C1 segment of cervical spinal cord (tissue), 14 donors: ENCODE measurements around the gene RAB33B.
A peak's percentile ranks its signal among the peaks of the same experiment; 100 is the strongest.
"Not testable (repeated sequence)": the region's sequence is repeated elsewhere in the genome, so short reads cannot be mapped to it uniquely, and the experiment has no call there.

Source experiments
- DNase-seq, 14 donors: peaks; one replicate each; lab custom pipeline; 2025; lab: John Stamatoyannopoulos, UW

RAB33B gene

GRCh38 chr4:139454111-139455045, at the start of gene RAB33B:
Gene RAB33B, plus strand, starts transcription at chr4:139454121. Its CDS starts 75 bp downstream, at chr4:139454196.
- DNase-seq = peak in 3 of 14 donors; percentile 55 to 87 (median 61)

- no peak for DNase-seq
These were observed 43.6 kb upstream of the RAB33B start for GRCh38 chr4:139410312-139410711.

GRCh38 chr4:139414671-139415210, 39.2 kb upstream of the RAB33B start:
- not testable (repeated sequence) for DNase-seq

- DNase-seq = peak in 1 of 14 donors; percentile 1
These were observed 37.7 kb upstream of the RAB33B start for GRCh38 chr4:139416073-139416673.

GRCh38 chr4:139419388-139419914, 34.5 kb upstream of the RAB33B start:
- DNase-seq = peak in 9 of 14 donors; percentile 1 to 35 (median 20)

- DNase-seq = no peak
These were observed 33.3 kb upstream of the RAB33B start for GRCh38 chr4:139420652-139421051.

- DNase-seq = no peak
These were observed 17.8 kb upstream of the RAB33B start for GRCh38 chr4:139436122-139436521.

- no peak for DNase-seq
These were observed 15.8 kb upstream of the RAB33B start for GRCh38 chr4:139438141-139438540.

GRCh38 chr4:139441029-139441428, 12.9 kb upstream of the RAB33B start:
- DNase-seq = no peak

- no peak for DNase-seq
These were observed 10.3 kb upstream of the RAB33B start for GRCh38 chr4:139443661-139444060.

GRCh38 chr4:139444881-139445280, 9.0 kb upstream of the RAB33B start:
- DNase-seq = not testable (repeated sequence)

DNA sequence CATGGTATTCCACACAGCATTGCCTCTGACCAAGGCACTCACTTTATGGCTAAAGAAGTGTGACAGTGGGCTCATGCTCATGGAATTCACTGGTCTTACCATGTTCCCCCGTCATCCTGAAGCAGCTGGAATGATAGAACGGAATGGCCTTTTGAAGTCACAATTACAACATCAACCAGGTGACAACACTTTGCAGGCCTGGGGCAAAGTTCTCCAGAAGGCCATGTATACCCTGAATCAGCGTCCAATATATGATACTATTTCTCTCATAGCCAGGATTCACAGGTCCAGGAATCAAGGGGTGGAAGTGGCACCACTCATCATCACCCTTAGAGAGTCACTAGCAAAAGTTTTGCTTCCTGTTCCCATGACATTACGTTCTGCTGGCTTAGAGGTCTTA, 6.8 kb upstream of the RAB33B start:
- DNase-seq = not testable (repeated sequence)

DNA sequence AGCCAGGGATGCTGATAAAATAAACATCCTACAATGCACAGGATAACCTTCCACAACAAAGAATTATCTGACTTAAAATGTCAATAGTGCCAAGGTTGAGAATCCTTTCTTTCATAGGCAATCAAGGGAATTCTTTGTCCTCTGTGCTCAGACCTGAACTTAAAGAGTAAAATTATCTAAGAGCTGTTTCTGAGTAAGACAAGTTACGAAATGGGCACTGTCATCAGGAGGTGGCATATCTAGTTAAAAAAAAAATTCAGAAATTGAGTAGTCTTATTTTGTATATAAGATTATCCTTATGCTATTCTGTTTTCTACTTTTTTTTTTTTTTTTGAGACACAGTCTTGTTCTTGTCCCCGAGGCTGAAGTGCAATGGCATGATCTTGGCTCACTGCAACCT, 3.3 kb upstream of the RAB33B start:
- no peak for DNase-seq

DNA sequence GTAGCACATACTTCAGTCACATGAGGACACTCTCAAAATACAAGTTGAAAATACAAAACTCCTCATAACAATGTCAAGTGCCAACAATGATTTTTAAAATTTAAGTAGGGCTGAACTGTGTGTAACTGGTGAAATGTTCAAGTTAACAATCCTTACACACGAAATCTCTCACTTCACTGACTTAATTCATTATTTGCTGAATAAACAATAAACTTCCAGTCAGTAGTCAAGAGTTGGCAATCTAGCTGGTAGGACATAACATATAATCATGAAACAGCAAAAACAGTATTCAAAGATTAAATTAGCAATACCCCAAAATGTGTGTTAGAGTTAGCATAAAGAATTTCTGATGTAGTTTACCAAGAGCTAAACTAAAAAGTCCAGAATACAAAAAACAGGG, 1.9 kb upstream of the RAB33B start:
- DNase-seq = no peak

GRCh38 chr4:139453041-139453370, 915 bp upstream of the RAB33B start:
- DNase-seq = peak in 1 of 14 donors; percentile 65

DNA sequence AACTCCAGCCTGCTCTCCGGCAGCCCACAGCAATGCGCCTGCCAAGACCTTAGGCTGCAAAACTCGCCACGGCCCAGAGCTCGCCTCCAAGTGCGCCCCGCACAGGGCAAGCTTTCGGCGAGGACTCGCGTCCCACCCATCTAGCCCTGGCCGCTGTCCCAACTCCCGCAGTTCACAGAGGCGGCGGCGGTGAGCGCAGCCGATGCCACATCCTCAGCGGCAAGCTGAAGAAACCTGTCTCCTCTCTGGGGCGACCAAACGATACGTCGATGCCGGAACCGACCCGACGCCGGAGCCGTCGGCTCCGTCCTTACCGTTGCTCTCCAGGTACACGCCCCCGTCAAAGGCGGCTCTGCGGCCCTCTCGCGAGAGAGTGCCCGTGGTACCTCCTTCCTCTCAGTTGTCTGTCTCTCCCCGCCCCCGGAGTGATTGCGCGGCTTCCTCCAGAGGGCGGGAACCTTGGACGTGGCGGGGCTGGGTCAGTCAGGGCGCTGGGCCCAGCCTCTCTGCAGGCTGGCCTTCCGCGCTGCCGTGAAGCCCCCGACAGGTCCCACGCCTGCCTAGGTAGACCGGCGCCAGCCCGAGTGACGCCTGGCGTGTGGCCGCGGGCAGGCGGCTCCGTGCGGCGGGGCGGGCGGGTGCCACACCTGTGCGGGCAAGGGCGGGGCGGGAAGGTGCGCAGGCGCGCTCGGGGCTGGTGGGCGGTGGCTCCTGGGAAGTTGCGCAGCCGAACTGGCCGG, 380 bp upstream of the RAB33B start:
- peak; percentile 88 to 99 (median 97) for DNase-seq

DNA sequence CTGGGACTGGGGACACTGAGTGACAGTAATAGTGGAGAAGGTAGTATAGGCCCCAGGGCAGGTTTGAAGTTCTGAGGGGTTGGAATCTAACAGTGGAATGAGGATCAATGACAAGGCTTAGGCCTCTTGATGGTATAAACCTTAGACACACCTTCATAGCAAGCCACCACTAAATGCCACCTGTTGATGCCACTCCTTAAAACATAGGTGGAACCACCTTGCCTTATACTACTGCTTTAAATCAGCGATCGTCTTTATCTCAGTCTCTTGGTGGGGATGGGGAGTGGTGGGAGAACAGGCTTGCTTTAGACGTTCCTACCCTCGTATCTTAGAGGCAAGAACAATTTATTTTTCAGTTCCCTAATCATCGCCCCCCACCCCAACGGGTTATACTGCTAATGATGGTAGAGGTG, 1.2 kb downstream of the RAB33B start:
- peak in 1 of 14 donors; percentile 4 for DNase-seq

GRCh38 chr4:139457318-139457717, 3.4 kb downstream of the RAB33B start:
- DNase-seq = peak in 1 of 14 donors; percentile 24

GRCh38 chr4:139458543-139458942, 4.6 kb downstream of the RAB33B start:
- DNase-seq = no peak

GRCh38 chr4:139458999-139459398, 5.1 kb downstream of the RAB33B start:
- DNase-seq = no peak

GRCh38 chr4:139460565-139460964, 6.6 kb downstream of the RAB33B start:
- no peak for DNase-seq
